Left lung (tissue), 10 donors: Measurements from ENCODE around the gene PNMA8A. TPM values are rescaled to one million over a fixed set of nuclear protein-coding genes. Genes with fewer than 3 reads are reported as not detected.

ENCODE experiments used
- ATAC-seq: fragments of 200-7000 bp; cut with Tn5 transposase; one replicate; pipeline ENCODE4 v1.9.1; 2020; ENCODE audit warnings: moderate library complexity
- DNase-seq, 4 donors: peaks; one replicate each; pipeline ENCODE4 v3.0.0-alpha.2; 2013 to 2020
- H3K27ac ChIP-seq, 2 donors: fragments of 200-600 bp; sonication (generic) in 1 of 2; one replicate each; pipeline versions ENCODE4 v1.5.0 to v1.8.0; 2020 to 2021
- H3K27me3 ChIP-seq, 2 donors: fragments of 200-600 bp; sonication (generic) in 1 of 2; one replicate each; pipeline versions ENCODE4 v1.5.0 to v1.8.0; 2020 to 2021
- H3K36me3 ChIP-seq, 2 donors: fragments of 200-600 bp; sonication (generic) in 1 of 2; one replicate each; pipeline versions ENCODE4 v1.5.0 to v1.8.0; 2020 to 2021
- H3K4me1 ChIP-seq, 2 donors: fragments of 200-600 bp; one replicate each; pipeline ENCODE4 v1.8.0; 2021
- H3K4me3 ChIP-seq, 2 donors: fragments of 200-600 bp; sonication (generic) in 1 of 2; one replicate each; pipeline versions ENCODE4 v1.5.0 to v1.8.0; 2020 to 2021; ENCODE audit warnings: mild to moderate bottlenecking in 1 of 2
- H3K9me3 ChIP-seq, 2 donors: fragments of 200-600 bp; sonication (generic) in 1 of 2; one replicate each; pipeline versions ENCODE4 v1.5.0 to v1.8.0; 2020 to 2021
- intact Hi-C, 2 donors: fragments of 100-400 bp; cut with DNase I; formaldehyde crosslinking; loops; one replicate each; pipeline versions ENCODE4 v1.11.2 to v1.14.2; 2022
- polyA plus RNA-seq, 6 donors: library from polyadenylated mRNA; unstranded; fragments of 120-200 nt; gene quantifications; one replicate each; pipeline ENCODE4 v1.2.1, GENCODE V29; 2013; ENCODE audit not compliant: insufficient read length in 6 of 6
- total RNA-seq, 2 donors: library from RNA; stranded (reverse); fragmentation: NEBNext Ultra II Directional; extraction: Animal tissue kit (Norgen Biotek cat#: 25700); gene quantifications; one replicate each; pipeline ENCODE4 v1.2.1, GENCODE V29; 2021
- TF ChIP-seq, protein P1 (sequence below), 2 donors: fragments of 200-600 bp; sonication (generic) in 1 of 2; IDR thresholded peaks; one replicate each; pipeline versions ENCODE4 v1.5.0 to v1.8.0; 2021; ENCODE audit warnings: antibody characterized with exemption in 2 of 2
- donor health status: DM: no; HTN: yes; CAD: no.
- donor health status: DM: no; HTN: no; CAD: no.

PNMA8A gene
- total and polyA plus RNA-seq, 8 donors: 1.5 to 17.2 (median 13.4) TPM

DNA sequence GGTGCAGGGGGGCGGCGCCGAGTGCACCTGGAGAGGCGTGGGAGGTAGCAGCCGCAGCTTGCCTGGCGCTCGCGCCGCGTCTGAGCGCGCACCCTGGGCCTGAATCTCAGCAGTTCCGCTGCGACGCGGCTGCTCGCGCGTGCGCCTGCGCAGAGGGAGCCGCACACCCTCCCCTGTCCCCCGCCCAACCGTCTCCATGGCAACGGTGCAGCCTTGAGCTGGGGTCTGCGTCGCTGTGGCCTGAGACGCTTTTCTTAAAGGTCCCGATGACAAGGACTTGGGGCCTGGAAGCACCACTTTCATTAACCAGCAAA, 24.4 kb upstream of the PNMA8A start, which contains the start of gene PNMA8B:
TSS of gene PNMA8B (minus strand) at position 82 of the 314 bp plus-strand sequence. CDS start 402 bp downstream, outside the sequence.
- Histone ChIP-seq H3K27ac (no peak within 1 kb of the TSS), H3K36me3 (no peaks in the 10 kb centered on the region), H3K4me3 (peak within 1 kb of the TSS; percentile 13 to 25), H3K9me3 (no peaks in the 10 kb centered on the region), H3K27me3 (peaks cover 9 to 62% of the 10 kb centered on the region in 2 donors), H3K4me1 (peaks cover 3 to 25% of the 10 kb centered on the region in 2 donors)
- TF ChIP-seq, protein P1, sequence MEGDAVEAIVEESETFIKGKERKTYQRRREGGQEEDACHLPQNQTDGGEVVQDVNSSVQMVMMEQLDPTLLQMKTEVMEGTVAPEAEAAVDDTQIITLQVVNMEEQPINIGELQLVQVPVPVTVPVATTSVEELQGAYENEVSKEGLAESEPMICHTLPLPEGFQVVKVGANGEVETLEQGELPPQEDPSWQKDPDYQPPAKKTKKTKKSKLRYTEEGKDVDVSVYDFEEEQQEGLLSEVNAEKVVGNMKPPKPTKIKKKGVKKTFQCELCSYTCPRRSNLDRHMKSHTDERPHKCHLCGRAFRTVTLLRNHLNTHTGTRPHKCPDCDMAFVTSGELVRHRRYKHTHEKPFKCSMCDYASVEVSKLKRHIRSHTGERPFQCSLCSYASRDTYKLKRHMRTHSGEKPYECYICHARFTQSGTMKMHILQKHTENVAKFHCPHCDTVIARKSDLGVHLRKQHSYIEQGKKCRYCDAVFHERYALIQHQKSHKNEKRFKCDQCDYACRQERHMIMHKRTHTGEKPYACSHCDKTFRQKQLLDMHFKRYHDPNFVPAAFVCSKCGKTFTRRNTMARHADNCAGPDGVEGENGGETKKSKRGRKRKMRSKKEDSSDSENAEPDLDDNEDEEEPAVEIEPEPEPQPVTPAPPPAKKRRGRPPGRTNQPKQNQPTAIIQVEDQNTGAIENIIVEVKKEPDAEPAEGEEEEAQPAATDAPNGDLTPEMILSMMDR (IDR thresholded peaks at IDR 0.05): no peak
- ATAC-seq (peak; percentile 63), DNase-seq (peak; percentile 45 to 94 (median 80))
- intact Hi-C loops: no loop called here

GRCh38 chr19:46494941-46495785, 23.8 kb upstream of the PNMA8A start:
- no peak for ATAC-seq
- H3K27me3 ChIP-seq: peaks cover 9 to 68% of the 10 kb centered on the region in 2 donors
- intact Hi-C loops: no loop called here
- H3K27ac ChIP-seq: no peak overlapping the region
- H3K4me3 ChIP-seq: peak overlapping the region; percentile 13 to 25
- H3K36me3 ChIP-seq: no peaks in the 10 kb centered on the region
- peak in 1 of 4 donors; percentile 67 for DNase-seq
- H3K4me1 ChIP-seq: peaks cover 3 to 30% of the 10 kb centered on the region in 2 donors
- TF ChIP-seq, protein P1 (IDR thresholded peaks at IDR 0.05): no peak
- H3K9me3 ChIP-seq: no peaks in the 10 kb centered on the region

GRCh38 chr19:46494146-46494940, 23.0 kb upstream of the PNMA8A start:
- Histone ChIP-seq H3K27ac (no peak overlapping the region), H3K4me3 (peak overlapping the region; percentile 28), H3K27me3 (peaks cover 15 to 76% of the 10 kb centered on the region in 2 donors), H3K4me1 (peaks cover 8 to 35% of the 10 kb centered on the region in 2 donors), H3K36me3 (no peaks in the 10 kb centered on the region), H3K9me3 (no peaks in the 10 kb centered on the region)
- no peak for ATAC-seq
- TF ChIP-seq, protein P1 (IDR thresholded peaks at IDR 0.05): no peak
- peak in 1 of 4 donors; percentile 67 for DNase-seq
- intact Hi-C loops: no loop called here

DNA sequence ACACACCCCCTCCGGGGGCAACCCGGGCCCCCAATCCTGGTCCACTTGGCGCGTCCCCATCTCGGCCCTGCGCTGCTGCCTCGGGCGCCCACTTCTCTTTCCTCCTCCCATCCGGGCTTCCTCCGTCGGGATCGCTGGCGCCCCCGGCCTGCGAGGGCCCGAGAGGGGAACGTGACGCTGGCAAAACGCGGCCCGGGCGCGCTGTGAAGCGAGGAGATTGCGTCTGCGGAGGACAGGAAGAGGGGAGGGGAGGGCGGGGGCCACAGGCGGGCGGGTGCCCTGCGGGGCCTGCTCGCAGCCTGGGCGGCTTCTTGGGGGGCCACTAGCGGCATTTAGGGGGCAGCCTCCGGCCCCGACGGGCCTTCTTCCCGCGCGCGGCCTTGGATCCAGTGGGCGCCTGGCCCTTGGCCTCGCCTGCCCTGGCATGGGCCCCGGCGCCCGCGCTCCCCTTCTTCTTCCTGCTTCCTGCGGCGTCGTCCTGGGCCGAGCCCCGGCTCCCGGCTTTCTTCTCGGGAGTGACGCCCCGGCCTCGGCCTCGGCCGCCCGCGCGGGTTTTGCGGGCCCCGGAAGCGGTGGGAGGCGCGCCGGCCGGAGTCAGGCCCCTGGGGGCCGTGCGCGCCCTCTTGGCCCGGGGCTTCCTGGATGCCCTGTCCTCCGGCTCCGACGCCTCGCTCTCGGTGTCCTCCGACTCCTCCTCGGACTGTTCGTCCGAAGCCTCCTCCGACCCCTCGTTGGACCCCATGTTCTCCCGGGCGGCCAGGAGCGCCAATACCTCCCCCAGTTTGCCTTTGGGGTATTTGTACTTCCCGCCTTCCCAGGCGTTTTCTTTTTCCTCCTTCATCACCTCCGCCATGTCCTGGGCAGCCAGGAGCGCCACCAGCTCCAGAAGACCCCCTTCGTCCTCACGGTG, 22.1 kb upstream of the PNMA8A start:
- DNase-seq: peak in 2 of 4 donors; percentile 68 to 81
- Histone ChIP-seq H3K36me3 (no peaks in the 10 kb centered on the region), H3K27ac (peak overlapping the region in 1 of 2 donors; percentile 37), H3K27me3 (peaks cover 24 to 85% of the 10 kb centered on the region in 2 donors), H3K4me3 (peak overlapping the region; percentile 28), H3K4me1 (peaks cover 9 to 35% of the 10 kb centered on the region in 2 donors), H3K9me3 (no peaks in the 10 kb centered on the region)
- TF ChIP-seq, protein P1 (IDR thresholded peaks at IDR 0.05): no peak
- intact Hi-C loops: no loop called here
- peak; percentile 6 for ATAC-seq
